ENCODE data around the gene BCL2L1. TPM values are rescaled to one million over a fixed set of nuclear protein-coding genes. Genes with fewer than 3 reads are reported as not detected.
A peak's percentile ranks its signal among the peaks of the same experiment; 100 is the strongest.

The BCL2L1 gene
- total RNA-seq, 1 experiment from 2014 or later, result 277 TPM

- H3K9ac ChIP-seq (ENCODE audit: low read length), result peak overlapping the region; percentile 12; the same call in 1 of the 2 replicates
- H3K79me2 ChIP-seq (ENCODE audit: low read length), result peaks cover 100% of the 10 kb centered on the region
- intact Hi-C loops (cut with micrococcal nuclease), result no loop called here
- no peaks in the 10 kb centered on the region for H3K9me3 ChIP-seq (ENCODE audit: low read length)
- no TSS peak for BruUV-seq (replicated peaks)
- peak overlapping the region; percentile 68 for H3K27ac ChIP-seq (ENCODE audit: low read length)
- no peaks in the 10 kb centered on the region for H3K9me2 ChIP-seq (replicated peaks; ENCODE audit: low read length)
- no peak for DNase-seq
- no peaks in the 10 kb centered on the region for H3K27me3 ChIP-seq (ENCODE audit: low read length)
- TF ChIP-seq EZH2 (IDR thresholded peaks at IDR 0.05; ENCODE audit: low read length, unreplicated experiment) (no peak), EZH2phosphoT487 (IDR thresholded peaks at IDR 0.05; ENCODE audit: borderline replicate concordance, low read length) (no peak)
- TF ChIP-seq, protein P1, sequence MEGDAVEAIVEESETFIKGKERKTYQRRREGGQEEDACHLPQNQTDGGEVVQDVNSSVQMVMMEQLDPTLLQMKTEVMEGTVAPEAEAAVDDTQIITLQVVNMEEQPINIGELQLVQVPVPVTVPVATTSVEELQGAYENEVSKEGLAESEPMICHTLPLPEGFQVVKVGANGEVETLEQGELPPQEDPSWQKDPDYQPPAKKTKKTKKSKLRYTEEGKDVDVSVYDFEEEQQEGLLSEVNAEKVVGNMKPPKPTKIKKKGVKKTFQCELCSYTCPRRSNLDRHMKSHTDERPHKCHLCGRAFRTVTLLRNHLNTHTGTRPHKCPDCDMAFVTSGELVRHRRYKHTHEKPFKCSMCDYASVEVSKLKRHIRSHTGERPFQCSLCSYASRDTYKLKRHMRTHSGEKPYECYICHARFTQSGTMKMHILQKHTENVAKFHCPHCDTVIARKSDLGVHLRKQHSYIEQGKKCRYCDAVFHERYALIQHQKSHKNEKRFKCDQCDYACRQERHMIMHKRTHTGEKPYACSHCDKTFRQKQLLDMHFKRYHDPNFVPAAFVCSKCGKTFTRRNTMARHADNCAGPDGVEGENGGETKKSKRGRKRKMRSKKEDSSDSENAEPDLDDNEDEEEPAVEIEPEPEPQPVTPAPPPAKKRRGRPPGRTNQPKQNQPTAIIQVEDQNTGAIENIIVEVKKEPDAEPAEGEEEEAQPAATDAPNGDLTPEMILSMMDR (conservative IDR thresholded peaks at IDR 0.05; ENCODE audit: low read depth, low read length), result no peak
- peaks cover 76% of the 10 kb centered on the region for H3K4me1 ChIP-seq (ENCODE audit: insufficient read depth, low read length)
- peaks cover 70% of the 10 kb centered on the region for H3K36me3 ChIP-seq (ENCODE audit: low read depth, low read length)
- H4K20me1 ChIP-seq (ENCODE audit: low read length), result 0 out of 2 replicates have a peak, but pooled peaks cover 4% of the 10 kb centered on the region
- POLR2A ChIA-PET (ENCODE audit: unreplicated experiment), result interaction anchor here (3.2 kb wide), 1 partner anchor 13 kb away, joined by 33 read pairs; no protein-coding TSS in a partner anchor
- ATAC-seq, result no peak
- CTCF ChIA-PET, result interaction anchor here (0.5 kb wide), 1 partner anchor 30 kb away, joined by 9 read pairs; no protein-coding TSS in a partner anchor
- peak overlapping the region; percentile 95 for H3K4me3 ChIP-seq (ENCODE audit: low read length)
- H3K4me2 ChIP-seq (ENCODE audit: low read length), result peak overlapping the region; percentile 98
- no peak overlapping the region for H2AFZ ChIP-seq (ENCODE audit: low read length)
- H3F3A ChIP-seq (ENCODE audit: low read length, unreplicated experiment), result peaks cover 28% of the 10 kb centered on the region
Measured at GRCh38 chr20:31717478-31718201, 5.0 kb downstream of the BCL2L1 start.

- peaks cover 83% of the 10 kb centered on the region for H3K4me1 ChIP-seq (ENCODE audit: insufficient read depth, low read length)
- no peaks in the 10 kb centered on the region for H3K27me3 ChIP-seq (ENCODE audit: low read length)
- H3K79me2 ChIP-seq (ENCODE audit: low read length), result peaks cover 100% of the 10 kb centered on the region
- TF ChIP-seq, protein P1 (conservative IDR thresholded peaks at IDR 0.05; ENCODE audit: low read depth, low read length), result no peak
- no peak for TF ChIP-seq EZH2 (IDR thresholded peaks at IDR 0.05; ENCODE audit: low read length, unreplicated experiment)
- no peak for TF ChIP-seq EZH2phosphoT487 (IDR thresholded peaks at IDR 0.05; ENCODE audit: borderline replicate concordance, low read length)
- peaks cover 72% of the 10 kb centered on the region for H3K36me3 ChIP-seq (ENCODE audit: low read depth, low read length)
- H3K9me2 ChIP-seq (replicated peaks; ENCODE audit: low read length), result no peaks in the 10 kb centered on the region
- peaks cover 28% of the 10 kb centered on the region for H3F3A ChIP-seq (ENCODE audit: low read length, unreplicated experiment)
- CTCF ChIA-PET, result interaction anchor here (0.6 kb wide), 1 partner anchor 55 kb away, joined by 3 read pairs; no protein-coding TSS in a partner anchor
- POLR2A ChIA-PET (ENCODE audit: unreplicated experiment), result interaction anchor here (0.6 to 1.3 kb wide), 5 partner anchors 12 to 144 kb away, joined by 4 to 9 read pairs (median 6); partner anchors contain the start of gene ID1
- peak overlapping the region; percentile 68 for H3K27ac ChIP-seq (ENCODE audit: low read length)
- peak overlapping the region; percentile 95 for H3K4me3 ChIP-seq (ENCODE audit: low read length)
- H3K4me2 ChIP-seq (ENCODE audit: low read length), result peak overlapping the region; percentile 98
- 0 out of 2 replicates have a peak, but pooled peaks cover 4% of the 10 kb centered on the region for H4K20me1 ChIP-seq (ENCODE audit: low read length)
- DNase-seq, result no peak
- BruUV-seq (replicated peaks), result no TSS peak
- intact Hi-C loops (cut with micrococcal nuclease), result no loop called here
- H2AFZ ChIP-seq (ENCODE audit: low read length), result no peak overlapping the region
- no peaks in the 10 kb centered on the region for H3K9me3 ChIP-seq (ENCODE audit: low read length)
- H3K9ac ChIP-seq (ENCODE audit: low read length), result peak overlapping the region; percentile 12
- no peak for ATAC-seq
Measured at GRCh38 chr20:31716818-31717477, 5.7 kb downstream of the BCL2L1 start.

Measured in PC-3 (cell line).